ENCODE measurements around the gene P4HA2.

DNA sequence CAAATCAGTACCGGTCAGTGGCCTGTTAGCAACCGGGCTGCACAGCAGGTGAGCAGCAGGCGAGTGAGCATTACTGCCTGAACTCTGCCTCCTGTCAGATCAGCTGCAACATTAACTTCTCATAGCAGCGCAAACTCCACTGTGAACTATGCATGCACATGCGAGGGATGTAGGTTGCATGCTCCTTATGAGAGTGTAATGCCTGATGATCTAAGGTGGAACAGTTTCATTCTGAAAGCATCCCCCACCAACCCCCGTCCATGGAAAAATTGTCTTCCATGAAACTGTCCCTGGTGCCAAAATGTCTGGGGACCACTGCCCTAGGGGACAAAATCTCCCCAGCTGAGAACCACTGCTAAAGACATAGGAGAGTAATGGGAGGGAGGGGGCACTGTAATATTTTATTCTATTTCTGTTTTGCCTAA lies 51.1 kb downstream of the P4HA2 start:
- TF ChIP-seq NR3C1 (CRISPR knock-in tag; IDR thresholded peaks at IDR 0.05) (no peak), PATZ1 (CRISPR knock-in tag; IDR thresholded peaks at IDR 0.05) (no peak), CC2D1A (CRISPR knock-in tag; IDR thresholded peaks at IDR 0.05) (no peak), MAFK (conservative IDR thresholded peaks at IDR 0.05 in 1 of 2, IDR thresholded peaks at IDR 0.05 in 1 of 2; ENCODE audit: low read length in 2 of 2) (no peak), GTF2F1 (IDR thresholded peaks at IDR 0.05; ENCODE audit: low read length) (no peak), TAF1 (CRISPR knock-in tag; IDR thresholded peaks at IDR 0.05) (no peak), JARID2 (CRISPR knock-in tag; IDR thresholded peaks at IDR 0.05; ENCODE audit: insufficient replicate concordance) (no peak)
- TF ChIP-seq, protein P1, sequence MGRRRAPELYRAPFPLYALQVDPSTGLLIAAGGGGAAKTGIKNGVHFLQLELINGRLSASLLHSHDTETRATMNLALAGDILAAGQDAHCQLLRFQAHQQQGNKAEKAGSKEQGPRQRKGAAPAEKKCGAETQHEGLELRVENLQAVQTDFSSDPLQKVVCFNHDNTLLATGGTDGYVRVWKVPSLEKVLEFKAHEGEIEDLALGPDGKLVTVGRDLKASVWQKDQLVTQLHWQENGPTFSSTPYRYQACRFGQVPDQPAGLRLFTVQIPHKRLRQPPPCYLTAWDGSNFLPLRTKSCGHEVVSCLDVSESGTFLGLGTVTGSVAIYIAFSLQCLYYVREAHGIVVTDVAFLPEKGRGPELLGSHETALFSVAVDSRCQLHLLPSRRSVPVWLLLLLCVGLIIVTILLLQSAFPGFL (CRISPR knock-in tag; IDR thresholded peaks at IDR 0.05): no peak
